SK-N-MC (cell line): Measurements from ENCODE around the gene TALDO1.

Source experiments
- DNase-seq: peaks from one replicate; pipeline ENCODE4 v3.0.0-alpha.2; 2011; ENCODE audit warnings: low read depth, low spot score
- H3K27ac ChIP-seq: fragments of 200-600 bp; sonication (generic); 2 replicates; pipeline ENCODE4 v1.5.1; 2016; ENCODE audit warnings: mixed run types
- H3K36me3 ChIP-seq: fragments of 200-600 bp; sonication (generic); 2 replicates; pipeline ENCODE4 v1.6.1; 2017; ENCODE audit warnings: antibody characterized with exemption, low read length, mixed read lengths; ENCODE audit not compliant: insufficient read depth
- H3K4me3 ChIP-seq: fragments of 200-600 bp; sonication (generic); 2 replicates; pipeline ENCODE4 v1.5.1; 2016
- H3K9ac ChIP-seq: fragments of 200-600 bp; sonication (generic); 2 replicates; pipeline ENCODE4 v1.8.0; 2017; ENCODE audit warnings: mixed run types, mixed read lengths; ENCODE audit not compliant: insufficient read length
- H3K9me3 ChIP-seq: fragments of 200-600 bp; sonication (generic); 2 replicates; pipeline ENCODE4 v1.6.1; 2017; ENCODE audit warnings: low read depth, mild to moderate bottlenecking, antibody characterized with exemption, low read length, moderate library complexity, mixed read lengths
- EZH2 ChIP-seq: fragments of 200-600 bp; sonication (generic); IDR thresholded peaks from one replicate; pipeline ENCODE4 v1.6.1; 2017; ENCODE audit warnings: antibody characterized with exemption
- FOXP2 ChIP-seq: optimal IDR thresholded peaks from 2 replicates; pipeline ENCODE3; 2011; ENCODE audit warnings: mild to moderate bottlenecking, moderate library complexity; ENCODE audit not compliant: insufficient read depth; ENCODE audit errors: extremely low read length, control extremely low read depth
- POLR2AphosphoS5 ChIP-seq: IDR thresholded peaks from 2 replicates; pipeline ENCODE4 v1.6.1; 2012; ENCODE audit warnings: mild to moderate bottlenecking, low read depth, low read length, borderline replicate concordance

TALDO1 gene

GRCh38 chr11:721741-722345, 25.4 kb upstream of the TALDO1 start:
- Histone ChIP-seq H3K36me3 (no peaks in the 10 kb centered on the region), H3K4me3 (no peak overlapping the region), H3K9ac (no peak overlapping the region), H3K9me3 (no peaks in the 10 kb centered on the region), H3K27ac (no peak overlapping the region)
- TF ChIP-seq POLR2AphosphoS5 (no peak), FOXP2 (no peak), EZH2 (no peak)
- no peak for DNase-seq

GRCh38 chr11:722346-722811, 24.9 kb upstream of the TALDO1 start:
- no peak for DNase-seq
- Histone ChIP-seq H3K9ac (no peak overlapping the region), H3K4me3 (no peak overlapping the region), H3K36me3 (no peaks in the 10 kb centered on the region), H3K9me3 (no peaks in the 10 kb centered on the region), H3K27ac (no peak overlapping the region)
- no peak for TF ChIP-seq EZH2
- TF ChIP-seq POLR2AphosphoS5: no peak
- TF ChIP-seq FOXP2: no peak

- DNase-seq: no peak
- no peaks in the 10 kb centered on the region for H3K9me3 ChIP-seq
- no peak overlapping the region for H3K9ac ChIP-seq
- no peak overlapping the region for H3K27ac ChIP-seq
- H3K4me3 ChIP-seq: no peak overlapping the region
- H3K36me3 ChIP-seq: no peaks in the 10 kb centered on the region
- no peak for TF ChIP-seq POLR2AphosphoS5
- TF ChIP-seq FOXP2: no peak
- TF ChIP-seq EZH2: no peak
These were observed 24.0 kb upstream of the TALDO1 start for GRCh38 chr11:723120-723883.

- Histone ChIP-seq H3K9ac (no peak overlapping the region), H3K27ac (no peak overlapping the region), H3K36me3 (no peaks in the 10 kb centered on the region), H3K4me3 (no peak overlapping the region), H3K9me3 (no peaks in the 10 kb centered on the region)
- DNase-seq: no peak
- no peak for TF ChIP-seq FOXP2
- TF ChIP-seq EZH2: no peak
- TF ChIP-seq POLR2AphosphoS5: no peak
These were observed 23.1 kb upstream of the TALDO1 start for GRCh38 chr11:724049-724777.

- H3K9me3 ChIP-seq: no peaks in the 10 kb centered on the region
- no peaks in the 10 kb centered on the region for H3K36me3 ChIP-seq
- TF ChIP-seq POLR2AphosphoS5 (no peak), EZH2 (no peak), FOXP2 (no peak)
- no peak overlapping the region for H3K4me3 ChIP-seq
- no peak for DNase-seq
- no peak overlapping the region for H3K27ac ChIP-seq
- H3K9ac ChIP-seq: no peak overlapping the region
These were observed 22.4 kb upstream of the TALDO1 start for GRCh38 chr11:724778-725386.

GRCh38 chr11:725624-726202, 21.6 kb upstream of the TALDO1 start:
- H3K27ac ChIP-seq: no peak overlapping the region

GRCh38 chr11:726278-727220, 20.7 kb upstream of the TALDO1 start:
- TF ChIP-seq FOXP2: no peak
- TF ChIP-seq EZH2: no peak
- no peak for TF ChIP-seq POLR2AphosphoS5
- Histone ChIP-seq H3K27ac (no peak overlapping the region), H3K9ac (no peak overlapping the region), H3K4me3 (no peak overlapping the region), H3K36me3 (no peaks in the 10 kb centered on the region), H3K9me3 (no peaks in the 10 kb centered on the region)
- no peak for DNase-seq

More at GRCh38 chr11:725624-726202, 21.6 kb upstream of the TALDO1 start:
- no peaks in the 10 kb centered on the region for H3K36me3 ChIP-seq
- TF ChIP-seq FOXP2 (no peak), POLR2AphosphoS5 (no peak), EZH2 (no peak)
- H3K4me3 ChIP-seq: no peak overlapping the region
- DNase-seq: no peak
- H3K9me3 ChIP-seq: no peaks in the 10 kb centered on the region
- H3K9ac ChIP-seq: no peak overlapping the region
